HG03457 (cell line): Measurements from ENCODE around the gene PRMT3.
A peak's percentile ranks its signal among the peaks of the same experiment; 100 is the strongest.
"Not testable (repeated sequence)": the region's sequence is repeated elsewhere in the genome, so short reads cannot be mapped to it uniquely, and the experiment has no call there.

ENCODE experiments used
- ATAC-seq: cut with Tn5 transposase; IDR thresholded peaks from one replicate; pipeline ENCODE4 v1.9.1; 2021; ENCODE audit warnings: moderate number of reproducible peaks; ENCODE audit not compliant: unreplicated experiment

Gene PRMT3

GRCh38 chr11:20387261-20388095 lies at the start of gene PRMT3:
PRMT3 (plus strand) TSS chr11:20387716; CDS start chr11:20387747, 31 bp downstream.
- ATAC-seq = peak; percentile 76

- ATAC-seq = no peak
Observed at GRCh38 chr11:20342347-20343141, 45.0 kb upstream of the PRMT3 start.

- ATAC-seq = no peak
Observed at GRCh38 chr11:20351136-20351535, 36.4 kb upstream of the PRMT3 start.

- ATAC-seq = no peak
Observed at GRCh38 chr11:20351751-20352262, 35.7 kb upstream of the PRMT3 start.

GRCh38 chr11:20353829-20354434 lies 33.6 kb upstream of the PRMT3 start:
- no peak for ATAC-seq

GRCh38 chr11:20355221-20356219 lies 32.0 kb upstream of the PRMT3 start:
- no peak for ATAC-seq

GRCh38 chr11:20357150-20357549 lies 30.4 kb upstream of the PRMT3 start:
- no peak for ATAC-seq

GRCh38 chr11:20360650-20361049 lies 26.9 kb upstream of the PRMT3 start:
- no peak for ATAC-seq

- ATAC-seq = no peak
Observed at GRCh38 chr11:20362481-20362880, 25.0 kb upstream of the PRMT3 start.

GRCh38 chr11:20363149-20363499 lies 24.4 kb upstream of the PRMT3 start:
- no peak for ATAC-seq

GRCh38 chr11:20363500-20364340 lies 23.8 kb upstream of the PRMT3 start, which contains the start of gene HTATIP2:
HTATIP2 (plus strand) TSS chr11:20363714; CDS start chr11:20364238, 524 bp downstream.
- peak; percentile 94 for ATAC-seq

- no peak for ATAC-seq
Observed at GRCh38 chr11:20364341-20364792, 23.1 kb upstream of the PRMT3 start.

- ATAC-seq = not testable (repeated sequence)
Observed at GRCh38 chr11:20365465-20365864, 22.1 kb upstream of the PRMT3 start.

- ATAC-seq = no peak
Observed at GRCh38 chr11:20367313-20367948, 20.1 kb upstream of the PRMT3 start.

GRCh38 chr11:20368438-20368837 lies 19.1 kb upstream of the PRMT3 start:
- no peak for ATAC-seq

GRCh38 chr11:20369826-20370225 lies 17.7 kb upstream of the PRMT3 start:
- no peak for ATAC-seq

- ATAC-seq = no peak
Observed at GRCh38 chr11:20372081-20372626, 15.4 kb upstream of the PRMT3 start.

- no peak for ATAC-seq
Observed at GRCh38 chr11:20373147-20373546, 14.4 kb upstream of the PRMT3 start.
